Activated CD8-positive, alpha-beta memory T cell treated with anti-CD3 and anti-CD28 coated beads, Interleukin-2, amount 50 U/mL, for 24 hours (primary cell): ENCODE measurements around the gene PSMF1.

Experiments used
- DNase-seq: peaks from one replicate; pipeline ENCODE4 v3.0.0-alpha.2; 2020; ENCODE audit errors: extremely low read depth

Gene PSMF1

DNA sequence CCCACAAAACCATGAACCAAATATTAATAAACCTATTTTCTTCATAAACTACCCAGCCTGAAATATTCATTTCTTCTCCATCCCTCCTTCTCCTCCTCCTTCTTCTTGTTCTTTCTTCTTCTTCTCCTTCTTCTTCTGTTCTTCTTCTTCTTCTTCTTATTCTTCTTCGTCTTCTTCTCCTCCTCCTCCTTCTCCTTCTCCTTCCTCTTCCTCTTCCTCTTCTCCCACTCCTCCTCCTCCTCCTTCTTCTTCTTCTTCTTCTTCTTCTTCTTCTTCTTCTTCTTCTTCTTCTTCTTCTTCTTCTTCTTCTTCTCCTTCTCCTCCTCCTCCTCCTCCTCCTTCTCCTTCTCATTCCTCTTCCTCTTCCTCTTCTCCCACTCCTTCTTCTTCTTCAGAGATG lies 71.4 kb downstream of the PSMF1 start:
- DNase-seq = no peak

DNA sequence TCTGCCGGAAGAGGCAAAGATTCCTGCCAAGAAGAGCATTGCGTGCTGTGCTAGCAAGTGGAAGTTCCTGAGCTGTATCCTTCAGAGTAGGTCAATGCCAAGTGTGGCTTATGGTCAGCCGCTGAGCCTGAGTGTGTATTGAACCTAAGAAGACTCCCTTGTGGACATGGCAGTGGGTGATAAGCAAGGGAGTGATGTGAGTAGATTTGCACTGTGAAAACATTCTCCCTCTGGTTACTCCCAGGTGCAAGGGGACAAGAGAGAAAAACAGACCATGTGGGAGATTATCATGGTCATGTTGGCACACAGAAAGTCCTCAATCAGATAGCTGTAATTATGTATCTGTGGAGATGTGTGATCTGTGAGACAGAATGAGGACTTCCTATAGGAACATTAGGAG lies 72.4 kb downstream of the PSMF1 start:
- no peak for DNase-seq

DNA sequence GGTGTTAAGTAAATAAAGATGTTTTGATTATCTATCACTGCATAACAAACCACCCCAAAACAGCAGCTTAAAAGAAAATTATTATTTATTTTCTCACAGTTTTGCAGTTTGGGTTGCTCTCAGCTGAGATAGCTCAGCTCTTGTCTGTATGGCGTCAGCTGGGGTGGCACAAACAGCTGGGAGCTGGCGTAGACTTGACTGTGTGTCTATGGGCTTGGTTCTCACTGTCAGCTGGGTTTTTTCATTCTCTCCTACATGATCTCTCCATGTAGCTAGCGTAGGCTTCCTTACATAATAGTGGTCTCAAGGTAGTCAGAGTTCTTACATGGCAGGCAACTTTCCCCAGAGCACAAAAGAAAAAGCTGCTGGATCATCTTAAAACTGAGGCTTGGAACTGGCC lies 72.9 kb downstream of the PSMF1 start:
- DNase-seq = no peak

- no peak for DNase-seq
These were observed 76.8 kb downstream of the PSMF1 start for GRCh38 chr20:1195226-1195625.

DNA sequence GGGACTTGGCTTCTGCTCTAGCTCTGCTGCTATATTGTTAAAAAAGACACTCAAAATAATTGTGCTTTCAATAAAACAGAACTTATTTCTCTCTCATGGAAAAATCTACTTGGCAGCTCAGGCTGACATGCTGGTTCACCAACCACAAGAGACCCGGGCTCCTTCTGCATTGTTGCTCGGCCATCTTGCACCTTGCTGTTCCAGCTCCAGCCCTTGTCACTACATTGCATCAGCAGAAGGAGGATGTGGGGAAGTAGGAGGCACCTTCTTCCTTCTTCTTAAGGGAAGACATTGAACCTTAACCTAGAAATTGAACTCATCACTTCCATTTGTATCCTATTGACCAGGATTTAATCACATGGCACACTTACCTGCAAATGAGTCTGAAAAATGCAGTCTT lies 78.2 kb downstream of the PSMF1 start:
- DNase-seq = no peak

- no peak for DNase-seq
These were observed 79.4 kb downstream of the PSMF1 start for GRCh38 chr20:1197801-1198200.

DNA sequence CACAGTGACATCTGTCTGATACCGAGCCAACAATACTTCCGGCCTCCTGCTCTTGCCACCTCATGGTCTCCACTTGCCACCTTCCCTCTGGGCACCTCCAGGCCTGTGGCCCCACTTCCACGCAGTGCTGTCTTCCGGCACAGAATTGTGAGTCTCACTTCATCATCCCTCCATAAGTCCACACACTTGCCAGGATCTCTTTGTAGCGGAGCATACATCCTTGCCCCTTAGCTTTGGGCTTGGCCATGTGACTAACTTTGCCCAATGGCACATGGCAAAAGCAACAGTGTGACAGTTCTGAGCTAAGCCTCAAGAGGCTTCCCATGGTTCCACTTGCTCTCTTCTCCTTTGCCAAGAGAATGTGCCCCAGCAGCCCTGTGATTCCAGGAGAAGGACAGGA lies 80.3 kb downstream of the PSMF1 start:
- DNase-seq = no peak

DNA sequence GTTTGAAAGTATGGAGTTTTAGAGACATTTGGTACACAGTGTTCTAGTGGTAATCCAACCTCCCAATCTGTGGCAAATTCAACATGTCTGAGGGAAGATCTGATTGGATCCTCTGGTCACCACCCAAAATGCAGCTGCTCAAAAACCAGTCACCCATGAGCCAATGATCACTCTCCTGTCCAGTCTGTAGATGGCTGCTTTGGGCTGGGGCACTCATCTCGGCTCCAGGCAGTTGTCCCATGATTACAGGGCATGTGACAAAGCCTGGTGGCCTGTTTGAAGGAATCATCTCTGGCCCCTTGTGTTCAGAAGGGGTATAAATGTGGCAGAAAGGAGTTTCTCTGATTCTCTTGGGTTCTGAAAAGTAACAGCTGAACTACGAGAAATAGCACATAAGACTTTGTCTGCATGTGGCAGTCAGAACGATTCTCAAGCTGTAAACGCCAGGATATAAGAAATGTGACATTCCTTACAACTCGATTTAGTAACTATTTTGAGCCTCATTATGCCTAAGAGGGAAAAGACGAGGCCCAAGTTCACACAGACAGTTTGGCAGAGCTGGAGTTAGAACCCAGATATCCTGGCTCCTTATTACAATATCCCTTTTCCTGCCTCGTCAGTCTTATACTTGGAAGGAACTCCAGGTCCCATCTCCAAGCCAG lies 80.9 kb downstream of the PSMF1 start:
- no peak for DNase-seq

DNA sequence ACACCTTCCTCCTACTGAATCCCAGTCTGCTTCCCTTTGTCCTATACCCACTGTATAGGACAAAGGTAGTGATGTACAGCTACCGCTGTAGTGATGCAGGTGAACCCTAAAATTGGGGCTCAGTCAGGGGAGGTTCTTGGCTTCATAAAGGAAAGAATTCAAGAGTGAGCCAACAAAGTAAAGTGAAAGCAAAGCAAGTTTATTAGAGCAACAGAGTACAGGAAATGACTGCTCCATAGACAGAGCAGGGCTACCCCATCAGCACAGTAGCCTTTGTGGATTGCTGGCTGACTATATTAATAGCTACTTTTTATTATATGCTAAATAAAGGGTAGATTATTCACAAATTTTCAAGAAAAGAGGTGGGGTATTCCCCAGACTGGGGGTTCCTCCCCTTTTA lies 81.6 kb downstream of the PSMF1 start:
- no peak for DNase-seq

DNA sequence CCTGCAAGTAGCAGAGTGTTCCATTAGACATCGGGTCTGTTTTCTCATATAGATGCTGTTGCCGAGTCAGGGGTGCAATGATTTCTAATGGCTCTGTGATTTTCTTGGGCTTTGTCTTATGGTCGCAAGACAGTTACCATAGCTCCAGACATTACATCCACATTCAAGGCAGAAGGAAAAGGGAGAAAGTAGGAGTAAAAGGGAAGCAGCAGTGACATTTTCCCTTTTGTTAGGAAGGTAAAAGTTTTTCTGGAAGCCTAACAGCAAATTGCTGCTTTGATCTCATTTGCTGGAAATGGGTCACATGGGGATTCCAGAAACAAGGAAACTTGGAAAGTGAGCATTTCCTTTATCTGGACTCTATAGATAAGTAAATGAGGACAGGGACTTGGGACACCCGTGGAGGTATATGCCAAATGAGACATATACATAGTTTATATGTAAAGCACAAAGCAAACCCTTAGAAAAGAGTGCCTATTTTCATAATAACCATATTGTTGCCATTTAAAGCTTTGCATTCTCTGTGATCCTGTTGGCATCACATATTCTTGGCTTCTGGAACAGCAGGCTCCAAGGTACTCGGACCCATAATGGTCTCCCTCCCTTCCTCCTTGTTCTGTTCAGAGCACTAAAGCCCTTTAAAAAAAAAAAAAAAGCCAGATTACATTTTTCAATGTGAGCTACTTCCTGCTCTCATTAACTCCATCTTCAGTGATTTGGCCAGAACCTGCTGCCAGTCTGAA lies 84.5 kb downstream of the PSMF1 start, which contains the start of gene C20orf202:
TSS of gene C20orf202 (plus strand) at position 693 of the 743 bp plus-strand sequence. CDS start 132 bp downstream, outside the sequence.
- DNase-seq = no peak

GRCh38 chr20:1203630-1204029 lies 85.2 kb downstream of the PSMF1 start:
- DNase-seq = no peak

- no peak for DNase-seq
These were observed 85.7 kb downstream of the PSMF1 start for GRCh38 chr20:1204113-1204512.

- no peak for DNase-seq
These were observed 86.2 kb downstream of the PSMF1 start for GRCh38 chr20:1204576-1204975.

- no peak for DNase-seq
These were observed 87.4 kb downstream of the PSMF1 start for GRCh38 chr20:1205802-1206201.

DNA sequence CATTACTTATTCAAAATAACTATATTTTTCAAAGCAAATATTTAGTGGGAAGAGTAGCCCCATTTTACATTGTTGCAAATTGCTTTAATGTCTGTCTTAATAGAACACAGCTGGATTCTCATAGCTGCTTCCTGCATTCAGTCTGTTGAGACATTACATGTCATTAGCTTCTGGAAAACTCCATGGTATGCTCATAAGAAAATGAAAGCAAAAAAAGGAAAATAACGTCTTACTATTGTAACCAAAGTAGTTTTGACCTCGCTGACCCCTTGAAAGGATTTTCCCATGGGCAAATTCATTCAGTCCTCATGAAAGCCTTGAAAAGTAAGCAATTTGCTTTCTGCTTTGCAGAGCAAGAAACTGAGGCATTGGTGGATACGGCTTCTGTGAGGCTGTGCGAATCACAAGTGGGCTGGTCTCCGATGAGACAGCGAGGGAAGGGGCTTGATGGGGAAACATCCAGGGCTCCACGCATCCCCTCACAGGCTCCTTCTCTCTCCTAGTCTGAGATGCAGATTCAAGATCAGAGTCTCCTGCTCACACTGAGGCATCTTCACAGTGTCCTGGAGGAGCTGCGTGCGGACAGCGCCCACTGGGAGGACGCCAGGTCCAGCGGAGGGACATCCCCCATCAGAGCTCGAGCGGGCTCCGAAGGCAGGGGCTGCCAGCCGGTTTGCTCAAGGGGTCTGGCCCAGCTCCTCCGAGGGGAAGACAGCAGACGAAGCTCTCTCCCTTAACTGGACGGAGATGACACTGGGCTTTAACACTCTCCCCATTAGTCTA lies 88.2 kb downstream of the PSMF1 start:
- no peak for DNase-seq

DNA sequence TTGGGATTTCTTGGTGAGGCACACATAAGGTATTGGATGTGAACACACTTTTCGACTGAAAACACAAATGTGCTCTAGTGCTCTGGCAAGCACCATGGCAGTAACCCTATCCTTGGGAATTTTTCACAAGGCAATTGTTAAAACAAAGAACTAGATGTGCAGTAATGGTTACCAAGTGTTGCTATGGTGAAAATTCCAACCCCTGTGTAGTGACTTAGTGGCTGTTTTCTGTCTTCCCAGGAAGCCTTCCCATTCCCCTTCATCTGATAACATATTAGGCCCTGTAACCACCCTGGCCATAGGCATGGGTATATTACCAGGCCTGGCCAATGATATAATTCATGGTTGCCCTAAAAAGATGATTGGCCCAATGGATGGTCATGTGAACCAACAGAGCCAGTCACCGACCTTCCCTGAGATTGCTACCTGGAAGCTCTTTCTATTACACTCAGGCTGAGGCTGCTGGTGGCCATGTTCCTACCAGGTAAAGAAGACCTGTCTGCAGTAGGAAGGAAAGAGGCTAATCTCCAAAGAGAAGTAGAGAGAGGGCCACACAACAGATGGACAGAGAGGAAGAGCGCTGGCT lies 89.0 kb downstream of the PSMF1 start:
- no peak for DNase-seq

GRCh38 chr20:1209447-1210387 lies 91.3 kb downstream of the PSMF1 start:
- DNase-seq = no peak

DNA sequence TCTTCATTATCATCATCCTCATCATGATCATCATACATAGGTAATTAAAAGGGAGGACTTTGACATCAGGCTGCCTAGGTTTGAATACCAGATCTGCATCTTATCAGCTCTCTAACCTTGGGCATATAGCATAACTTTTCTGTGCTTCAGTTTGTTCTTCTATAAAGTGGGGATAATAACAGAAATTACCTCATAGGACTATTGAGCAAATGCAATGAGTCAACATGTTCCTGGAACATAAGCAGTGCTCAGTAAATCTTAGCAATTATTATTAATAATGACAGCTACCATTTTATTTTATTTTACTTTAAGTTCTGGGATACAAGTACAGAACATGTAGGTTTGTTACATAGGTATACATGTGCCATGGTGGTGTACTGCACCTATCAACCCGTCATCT lies 92.1 kb downstream of the PSMF1 start:
- no peak for DNase-seq

DNA sequence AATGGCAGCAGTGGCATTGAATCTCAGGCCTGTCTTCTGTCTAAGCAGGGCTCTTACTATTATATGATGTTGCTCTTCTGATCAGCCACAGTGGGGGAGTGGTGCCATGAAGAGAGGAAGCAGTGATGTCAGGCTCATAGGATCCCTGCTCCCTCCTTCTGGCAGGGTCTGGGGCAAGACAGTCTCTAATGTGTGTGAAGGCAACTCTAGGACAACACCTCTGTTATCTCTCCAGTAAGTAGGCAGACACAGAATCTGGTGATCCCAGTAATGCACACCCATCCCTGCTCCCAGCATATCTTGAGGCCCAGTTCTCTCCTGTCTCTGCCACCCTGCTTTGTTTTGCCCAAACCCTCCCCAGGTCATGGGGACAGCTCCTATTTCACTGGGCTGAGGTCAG lies 93.6 kb downstream of the PSMF1 start:
- no peak for DNase-seq

DNA sequence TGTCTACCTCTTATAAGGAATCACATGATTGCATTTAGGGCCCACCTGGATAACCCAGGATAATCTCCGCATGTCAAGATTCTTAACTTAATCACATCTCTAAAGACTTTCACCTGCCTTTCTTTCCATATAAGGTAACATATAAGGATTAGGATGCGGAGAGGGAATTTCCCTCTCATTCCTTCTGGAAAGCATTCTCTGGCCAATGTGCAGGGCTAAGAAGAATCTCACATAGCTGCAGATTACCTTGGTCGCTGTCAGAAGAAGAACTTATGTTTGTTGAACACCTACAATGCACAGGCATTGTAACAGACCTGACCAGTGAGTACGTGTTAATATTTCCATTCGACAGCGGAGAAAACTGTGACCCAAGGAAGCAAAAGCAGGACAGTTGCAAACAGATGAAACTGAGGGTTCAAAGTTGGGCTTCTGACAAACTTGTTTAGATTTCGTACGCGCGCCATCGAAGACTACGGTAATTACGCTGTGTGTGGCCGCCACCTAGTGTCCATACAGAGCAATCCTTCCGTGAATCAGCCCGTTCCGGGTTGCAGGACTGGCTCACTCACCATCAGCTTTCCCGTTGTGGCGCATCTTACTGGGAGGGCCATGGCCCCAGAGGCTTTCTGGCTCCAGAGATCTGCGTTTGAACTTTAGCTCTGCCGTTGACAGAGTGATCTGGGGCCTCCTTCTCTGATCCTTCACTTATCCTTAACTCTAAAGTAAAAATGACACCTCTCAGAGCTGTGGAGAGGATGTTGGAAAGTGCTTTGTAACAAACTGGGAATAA lies 94.4 kb downstream of the PSMF1 start:
- DNase-seq = peak; percentile 45
